ENCODE results near the gene FTH1.
"Not testable (repeated sequence)": the region's sequence is repeated elsewhere in the genome, so short reads cannot be mapped to it uniquely, and the experiment has no call there.

The FTH1 gene

DNA sequence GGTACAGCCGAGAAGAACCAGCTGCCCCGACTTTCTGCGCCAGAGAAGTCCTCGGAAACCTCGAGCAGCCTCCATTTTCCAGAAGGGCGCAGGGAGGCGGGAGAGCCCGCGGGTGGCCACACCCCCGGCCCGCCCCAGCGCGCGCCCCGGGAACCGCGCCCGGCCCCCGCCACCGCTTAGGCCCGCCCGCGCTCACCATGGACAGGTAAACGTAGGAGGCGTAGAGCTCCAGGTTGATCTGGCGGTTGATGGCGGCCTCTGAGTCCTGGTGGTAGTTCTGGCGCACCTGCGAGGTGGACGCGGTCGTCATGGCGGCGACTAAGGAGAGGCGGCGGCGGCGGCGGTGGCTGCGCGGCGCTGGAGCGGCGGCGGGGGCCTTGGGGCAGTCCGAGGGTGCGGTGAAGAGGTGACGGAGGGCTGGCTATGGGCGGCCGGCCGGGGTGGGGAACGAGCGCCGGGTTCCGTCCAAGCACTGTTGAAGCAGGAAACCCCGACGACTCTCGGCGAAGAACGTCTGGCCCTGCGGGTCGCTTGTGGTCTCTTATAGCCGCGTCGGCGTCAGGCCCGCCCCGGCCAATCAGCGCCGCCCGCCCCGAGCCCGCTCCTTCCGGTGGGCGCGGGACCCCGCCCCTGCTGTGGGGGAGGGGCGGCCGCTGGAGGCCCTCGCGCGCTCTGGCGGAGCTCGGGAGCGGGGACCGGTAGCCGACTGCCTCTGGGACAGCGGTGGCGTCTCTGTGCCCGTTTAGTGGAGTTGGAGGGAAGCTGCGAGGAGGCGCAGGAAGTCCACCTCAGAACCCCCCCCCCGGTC lies at the start of gene FTH1:
TSS of gene FTH1 (minus strand) at position 519 of the 808 bp plus-strand sequence. CDS start at position 310, 209 bp downstream.
- DNase-seq: peak; percentile 94 to 95

DNA sequence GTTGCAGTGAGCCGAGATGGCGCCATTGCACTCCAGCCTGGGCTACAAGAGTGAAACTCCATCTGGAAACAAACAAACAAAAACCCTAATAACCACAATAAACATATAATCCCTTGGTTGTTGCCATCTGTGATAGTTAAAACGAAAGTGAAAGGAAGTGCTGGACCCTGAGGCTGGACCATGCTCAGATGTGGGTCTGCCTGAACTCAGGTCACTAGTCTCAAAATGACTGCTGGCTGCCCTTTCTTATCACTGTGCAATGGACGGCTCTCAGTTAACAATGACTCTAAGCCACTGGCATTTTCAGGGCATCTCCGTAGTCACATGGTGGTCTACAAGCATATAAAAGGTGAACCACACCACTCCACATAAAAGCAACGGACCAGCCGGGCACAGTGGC lies 48.2 kb upstream of the FTH1 start:
- DNase-seq: no peak

DNA sequence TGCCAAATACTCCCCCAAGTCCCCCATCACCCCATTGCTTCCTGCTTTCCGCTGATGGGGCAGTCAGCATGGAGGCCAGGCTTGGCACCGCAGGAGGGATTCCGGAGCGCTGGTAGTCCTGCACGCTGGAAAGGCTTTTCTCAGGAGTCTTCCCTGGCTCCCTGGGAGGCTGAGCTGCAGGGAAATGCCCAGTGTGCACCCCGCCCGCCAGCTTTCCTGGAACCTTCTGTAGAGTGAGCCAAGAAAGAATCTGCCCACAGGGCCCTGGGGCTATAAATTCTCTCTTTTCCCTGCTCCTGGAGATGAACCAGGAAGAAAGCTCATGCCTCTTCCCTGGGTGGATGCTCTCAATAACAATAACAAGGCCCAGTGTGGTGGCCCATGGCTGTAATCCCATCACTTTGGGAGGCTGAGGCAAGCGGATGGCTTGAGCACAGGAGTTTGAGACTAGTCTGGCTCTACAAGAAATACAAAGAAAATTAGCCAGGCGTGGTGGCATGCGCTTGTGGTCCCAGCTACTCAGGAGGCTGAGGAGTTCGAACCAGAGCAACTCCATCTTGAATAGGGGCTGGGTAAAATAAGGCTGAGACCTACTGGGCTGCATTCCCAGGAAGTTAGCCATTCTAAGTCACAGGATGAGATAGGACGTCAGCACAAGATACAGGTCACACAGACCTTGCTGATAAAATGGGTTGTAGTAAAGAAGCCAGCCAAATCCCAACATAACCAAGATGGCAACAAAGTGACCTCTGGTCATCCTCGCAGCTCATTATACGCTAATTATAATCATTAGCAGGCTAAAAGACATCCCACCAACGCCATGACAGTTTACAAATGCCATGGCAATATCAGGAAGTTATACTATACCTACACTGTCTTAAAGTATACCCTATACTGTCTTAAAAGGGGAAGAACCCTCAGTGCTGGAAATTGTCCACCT lies 46.4 kb upstream of the FTH1 start:
- DNase-seq: no peak

DNA sequence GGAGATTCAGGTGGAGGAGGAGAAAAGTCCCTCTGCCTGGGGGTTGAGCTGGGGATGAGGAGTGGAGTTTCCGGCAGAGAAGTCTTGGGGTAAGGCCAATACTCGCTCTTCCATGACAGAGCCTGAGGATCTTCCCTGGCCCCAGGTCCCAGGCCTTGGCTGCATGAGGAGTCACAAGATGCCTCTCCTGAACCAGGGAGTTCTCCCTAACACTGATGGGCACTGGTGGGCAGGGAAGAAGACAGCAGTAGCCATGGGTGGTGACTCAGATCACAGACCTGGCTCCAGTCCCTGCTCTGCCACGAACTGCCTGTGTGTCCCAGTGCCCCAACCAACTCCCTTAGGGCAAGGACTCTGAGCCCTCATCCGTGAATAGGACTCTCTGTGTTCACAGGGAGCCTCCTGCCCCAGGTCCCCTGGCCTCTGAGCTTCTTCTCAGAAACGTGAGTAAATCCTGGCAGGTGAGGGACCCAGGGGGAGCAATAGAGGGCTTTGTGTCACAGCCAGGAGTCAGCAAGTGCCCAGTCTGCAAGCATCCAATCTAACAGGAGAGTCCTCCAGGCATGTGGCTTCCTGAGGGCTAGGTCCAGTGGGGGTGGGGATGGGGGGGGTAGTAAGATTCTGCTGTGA lies 45.5 kb upstream of the FTH1 start:
- DNase-seq: no peak

DNA sequence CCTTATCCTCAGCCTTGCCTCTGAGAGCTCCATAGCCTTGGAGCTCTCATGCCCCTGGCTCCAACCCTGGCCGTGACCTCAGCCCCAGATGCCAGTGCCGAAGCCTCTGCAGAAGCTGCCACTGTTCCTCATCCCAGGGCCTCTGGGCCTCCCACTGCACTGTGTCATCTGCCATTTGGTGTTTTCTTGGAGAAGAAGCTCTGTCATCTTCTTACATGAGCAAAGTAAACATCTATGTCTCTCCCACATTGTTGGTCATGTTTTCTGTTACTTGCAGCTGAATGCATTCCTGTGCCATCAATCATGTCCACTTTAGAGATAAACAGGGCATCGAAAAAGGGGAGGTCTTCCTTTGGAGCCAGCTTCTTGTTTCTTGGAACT lies 45.0 kb upstream of the FTH1 start:
- no peak for DNase-seq

DNA sequence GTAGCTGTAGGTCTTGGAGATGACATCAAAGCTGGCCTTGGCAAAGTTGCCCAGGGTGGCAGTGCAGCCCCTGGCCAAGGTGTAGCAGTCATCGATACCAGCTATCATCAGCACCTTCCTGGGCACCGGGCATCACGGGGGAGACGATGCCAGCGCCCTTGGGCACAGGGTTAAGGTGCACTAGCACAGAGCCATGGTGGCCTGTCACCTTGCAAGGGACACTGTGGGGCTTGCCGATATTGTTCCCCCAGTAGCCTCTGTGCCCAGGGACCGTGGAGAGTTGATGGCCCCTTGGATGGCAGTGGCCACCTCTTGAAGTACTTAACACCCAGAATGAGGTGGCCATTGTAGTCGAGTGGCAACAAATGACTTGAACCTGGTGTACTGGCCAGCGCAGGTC lies 44.4 kb upstream of the FTH1 start:
- DNase-seq: no peak

DNA sequence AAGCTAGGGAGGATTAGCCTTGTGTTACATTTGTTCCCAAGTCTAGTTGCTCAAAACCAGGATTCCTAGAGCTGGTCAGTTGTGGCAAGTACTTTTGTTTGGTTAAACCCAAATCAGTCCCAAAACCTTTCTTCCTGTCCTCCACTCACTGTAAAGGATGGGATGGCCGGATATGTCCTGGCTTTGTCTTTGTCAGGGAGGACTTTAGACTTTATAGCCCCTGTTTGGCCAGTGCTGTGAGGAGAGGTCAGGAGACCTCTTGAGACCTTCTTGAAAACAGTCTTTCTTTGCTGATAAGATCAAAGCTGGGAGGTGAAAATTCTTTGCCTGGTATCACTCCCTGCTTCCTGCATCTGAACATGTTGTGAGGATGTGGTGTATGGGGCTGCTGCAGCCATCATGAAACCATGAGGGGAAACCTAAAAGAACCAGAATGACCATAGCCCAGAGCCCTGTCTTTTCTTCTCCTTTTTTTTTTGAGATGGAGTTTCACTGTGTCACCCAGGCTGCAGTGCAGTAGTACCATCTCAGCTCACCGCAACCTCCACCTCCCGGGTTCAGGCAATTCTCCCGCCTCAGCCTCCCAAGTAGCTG lies 43.6 kb upstream of the FTH1 start:
- no peak for DNase-seq

DNA sequence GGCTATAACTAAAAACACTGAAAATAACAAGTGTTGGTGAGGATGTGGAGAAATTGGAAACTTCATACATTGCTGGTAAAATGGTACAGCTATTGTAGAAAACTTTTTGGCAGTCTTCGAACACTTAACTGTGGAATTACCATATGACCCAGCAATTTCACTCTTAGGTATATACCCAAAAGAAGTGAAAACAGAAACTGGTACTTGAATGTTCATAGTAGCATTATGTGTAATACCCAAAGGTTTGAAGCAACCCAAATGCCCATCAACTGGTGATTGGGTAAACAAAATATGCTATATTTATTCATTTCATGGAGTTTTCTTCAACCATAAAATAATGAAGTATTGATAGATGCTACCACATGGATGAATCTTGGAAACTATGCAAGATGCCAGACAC lies 40.8 kb upstream of the FTH1 start:
- no peak for DNase-seq

DNA sequence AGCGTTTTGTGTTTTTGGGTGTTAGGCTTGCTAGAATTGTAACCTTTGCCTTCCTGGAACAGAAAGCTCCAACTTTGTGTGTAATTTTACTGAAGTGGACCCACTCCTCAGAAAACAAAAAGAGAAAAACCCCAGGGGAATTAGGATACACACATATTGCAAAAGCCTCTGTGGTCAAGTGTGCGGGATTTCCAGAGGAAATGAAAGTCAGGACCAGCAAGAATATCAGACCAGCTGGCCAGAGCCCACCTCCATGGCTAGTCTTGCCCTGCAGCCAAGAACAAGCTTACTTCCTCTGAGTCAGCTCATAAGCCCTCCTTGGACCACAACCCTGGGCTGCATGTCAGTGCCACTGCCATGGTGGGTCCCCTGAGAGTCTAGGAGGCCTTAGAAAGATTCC lies 37.0 kb upstream of the FTH1 start:
- peak; percentile 11 to 49 for DNase-seq

DNA sequence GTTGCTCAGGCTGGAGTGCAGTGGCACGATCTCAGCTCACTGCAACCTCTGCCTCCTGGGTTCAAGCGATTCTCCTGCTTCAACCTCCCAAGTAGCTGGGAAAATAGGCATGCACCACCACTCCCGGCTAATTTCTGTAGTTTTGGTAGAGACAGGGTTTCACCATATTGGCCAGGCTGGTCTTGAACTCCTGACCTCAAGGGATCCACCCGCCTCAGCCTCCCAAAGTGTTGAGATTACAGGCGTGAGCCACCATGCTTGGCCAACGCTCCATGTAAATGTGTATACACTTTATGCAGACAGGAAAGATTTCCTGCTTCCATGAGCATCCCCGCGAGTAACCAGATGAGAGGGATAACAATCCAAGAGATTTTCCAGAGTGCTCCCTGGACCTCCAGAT lies 34.8 kb upstream of the FTH1 start:
- not testable (repeated sequence) for DNase-seq

DNA sequence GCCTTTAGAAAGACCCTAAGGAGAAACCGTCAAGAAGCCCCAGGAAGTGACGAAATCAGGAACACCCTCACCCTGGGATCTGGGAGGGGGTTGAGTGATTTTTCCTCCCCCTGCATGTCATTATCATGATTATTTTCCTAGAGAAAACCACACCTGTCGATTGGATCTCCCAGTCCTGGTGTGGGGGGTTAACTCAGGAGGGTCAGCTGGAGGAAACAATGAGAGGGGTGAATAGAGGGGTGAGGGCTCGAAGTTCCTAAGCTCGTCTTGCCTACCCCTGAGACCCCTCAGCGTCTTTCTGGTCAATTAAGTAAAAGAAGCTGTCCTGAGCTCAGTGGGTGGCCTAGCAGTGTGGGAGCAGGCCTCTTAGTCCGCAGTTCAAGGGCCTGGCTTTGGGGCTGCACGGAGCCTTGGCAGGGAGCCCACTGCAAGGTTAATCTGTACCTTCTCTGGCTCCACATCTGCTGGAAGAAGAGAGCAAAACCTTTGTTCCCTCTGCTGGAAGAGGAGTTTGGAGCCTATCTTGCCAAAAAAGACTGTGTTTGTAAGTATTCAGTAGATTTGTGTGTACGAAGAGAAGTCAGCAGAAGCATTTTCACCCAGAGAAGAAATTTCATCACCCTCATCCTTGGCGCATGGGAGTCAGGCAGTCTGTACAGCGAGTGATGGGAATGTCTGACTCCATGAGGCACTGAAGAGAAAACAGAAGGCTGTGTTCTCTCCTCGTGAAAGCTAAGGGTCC lies 34.2 kb upstream of the FTH1 start:
- no peak for DNase-seq

DNA sequence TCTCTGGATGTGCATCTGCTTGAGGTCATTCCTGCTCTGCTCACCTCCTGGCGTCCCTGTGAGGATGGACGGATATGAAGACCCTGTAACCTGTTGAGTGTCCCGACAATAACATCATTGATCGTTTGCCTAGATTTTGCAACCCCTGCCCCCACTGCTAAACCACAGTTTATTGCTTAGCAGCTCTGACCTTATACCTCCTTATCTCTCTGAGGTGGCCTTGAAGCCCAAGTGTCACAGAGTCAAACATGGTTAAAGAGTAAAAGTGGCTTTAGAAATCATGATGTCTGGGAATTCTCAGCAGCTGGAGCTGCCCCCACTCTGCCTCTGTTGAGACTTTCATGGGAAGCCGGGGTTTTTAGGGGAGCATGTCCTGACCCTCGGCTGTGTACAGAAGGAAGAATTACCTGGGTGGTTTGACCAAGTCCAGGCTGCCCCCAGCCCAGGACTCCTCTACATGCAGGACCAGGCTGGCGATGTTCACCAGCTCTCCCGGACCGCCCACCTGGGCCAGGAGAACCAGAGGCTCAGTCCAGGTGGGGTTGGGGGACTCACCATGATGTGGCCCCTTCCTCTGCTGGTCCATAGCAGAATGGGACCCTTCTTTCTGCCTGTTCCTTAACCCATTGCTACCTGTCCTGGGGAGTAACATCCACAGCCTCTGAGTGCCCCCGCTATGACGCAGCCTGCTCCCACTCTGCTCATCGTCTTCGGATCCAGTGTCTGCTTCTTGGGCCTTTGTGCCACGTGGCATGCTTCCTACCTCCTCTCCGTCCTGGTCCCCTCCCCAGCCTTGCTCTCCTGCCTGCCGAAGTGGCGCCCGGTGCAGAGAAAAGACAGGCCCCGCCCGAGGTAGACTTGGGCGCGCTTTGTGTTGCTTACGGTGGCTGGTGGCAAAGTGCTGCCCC lies 33.4 kb upstream of the FTH1 start:
- no peak for DNase-seq

DNA sequence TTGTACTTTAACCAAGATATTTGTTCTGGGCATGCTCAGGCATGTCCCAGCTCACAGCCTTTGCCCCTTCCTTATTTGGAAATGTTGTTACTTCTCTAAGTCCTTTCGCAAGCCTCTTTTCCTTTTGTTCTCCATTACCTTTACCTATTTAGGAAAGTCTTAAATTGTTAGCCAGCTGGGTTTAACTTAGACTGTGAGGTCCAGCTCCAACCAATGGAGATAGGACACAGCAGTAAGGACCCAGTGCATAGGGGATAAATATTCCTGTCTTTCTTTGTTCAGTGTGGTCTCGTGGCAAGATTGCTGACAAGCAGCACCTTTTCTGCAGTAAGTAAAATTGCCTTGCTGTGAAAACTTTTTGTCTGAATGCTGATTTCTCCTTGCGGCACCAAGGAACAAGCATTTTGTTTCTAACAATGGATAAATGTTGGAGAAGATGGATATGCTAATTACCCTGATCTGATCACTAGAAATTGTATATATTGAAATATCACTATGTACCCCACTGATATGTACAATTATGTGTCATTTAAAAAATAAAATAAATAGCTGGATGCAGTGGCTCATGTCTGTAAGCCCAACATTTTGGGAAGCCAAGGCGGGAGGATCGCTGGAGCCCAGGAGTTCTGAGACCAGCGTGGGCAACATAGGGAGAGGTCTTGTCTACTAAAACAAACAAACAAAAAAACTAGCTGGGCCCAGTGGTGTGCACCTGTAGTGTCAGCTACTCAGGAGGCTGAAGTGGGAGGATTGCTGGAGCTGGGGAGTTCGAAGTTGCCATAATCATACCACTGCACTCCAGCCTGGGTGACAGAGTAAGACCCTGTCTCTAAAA lies 31.9 kb upstream of the FTH1 start:
- no peak for DNase-seq

DNA sequence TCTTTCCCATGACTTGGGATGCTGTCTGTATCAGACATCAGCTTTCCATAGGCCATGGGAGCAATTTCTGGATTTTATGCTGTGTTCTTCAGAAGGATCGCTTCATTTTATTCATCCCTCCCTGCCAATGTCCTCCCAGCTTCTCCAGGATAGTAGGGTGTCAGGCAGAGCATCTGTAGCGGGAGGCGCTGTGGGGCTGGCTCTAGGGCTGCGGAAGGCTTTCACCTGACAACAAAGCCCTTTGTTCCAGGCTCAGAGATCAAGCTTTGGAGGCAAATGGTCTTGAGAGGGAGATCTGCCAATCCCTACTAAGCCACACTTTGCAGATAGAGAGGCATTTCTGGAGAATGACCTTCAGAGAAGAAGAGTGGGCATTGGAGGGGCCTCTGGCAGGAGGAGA lies 29.5 kb upstream of the FTH1 start:
- DNase-seq: no peak

DNA sequence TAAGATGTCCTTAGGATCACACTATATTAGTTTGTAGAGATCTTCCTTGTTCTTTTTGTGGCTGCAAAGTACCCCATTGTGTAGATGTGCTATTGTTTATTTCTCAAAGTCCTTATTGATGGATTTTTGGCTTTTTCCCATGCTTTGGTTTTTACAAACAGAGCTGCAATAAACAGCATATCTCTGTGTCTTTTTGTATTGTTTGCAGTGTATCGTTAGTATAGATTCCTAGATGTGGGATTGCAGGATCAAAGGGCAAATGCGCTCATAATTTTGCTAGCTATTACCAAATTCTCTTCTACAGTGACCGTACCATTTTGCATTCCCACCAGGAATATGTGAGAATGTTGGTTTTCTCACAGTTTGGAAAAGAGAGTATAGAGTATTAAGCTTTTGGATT lies 27.5 kb upstream of the FTH1 start:
- no peak for DNase-seq

DNA sequence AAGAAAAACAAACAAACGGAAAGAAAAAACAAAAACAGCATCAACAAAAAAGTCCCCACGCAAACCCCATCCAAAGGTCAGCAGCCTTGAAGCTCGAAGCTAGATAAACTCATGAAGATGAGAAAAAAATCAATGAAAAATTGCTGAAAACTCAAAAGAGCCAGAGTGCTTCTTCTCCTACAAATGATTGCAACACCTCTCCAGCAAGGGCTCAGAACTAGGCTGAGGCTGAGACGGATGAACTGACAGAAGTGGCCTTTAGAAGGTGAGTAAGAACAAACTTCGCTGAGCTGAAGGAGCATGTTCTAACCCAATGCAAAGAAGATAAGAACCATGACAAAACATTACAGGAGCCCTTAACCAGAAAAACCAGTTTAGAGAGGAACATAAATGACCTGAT lies 18.4 kb upstream of the FTH1 start:
- DNase-seq: no peak

DNA sequence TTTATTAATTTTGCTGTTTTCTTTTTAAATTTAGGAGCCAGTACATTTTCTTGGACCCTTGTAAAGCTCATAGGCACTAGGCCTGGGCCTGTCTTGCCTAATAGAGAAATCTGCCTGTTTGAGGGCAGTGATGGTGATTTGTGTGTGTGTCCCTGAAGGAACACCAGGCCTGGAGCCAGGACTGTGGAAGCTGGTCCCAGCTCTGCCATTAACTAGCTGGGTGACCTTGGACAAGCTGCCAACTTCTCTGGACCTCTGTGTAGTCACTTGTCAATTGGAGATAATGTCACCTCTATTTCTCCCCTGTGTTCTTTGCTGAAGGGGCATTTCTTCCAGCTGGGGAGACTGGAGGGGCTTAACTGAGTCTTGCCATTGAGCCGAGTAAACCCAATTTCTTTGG lies 16.0 kb upstream of the FTH1 start:
- DNase-seq: no peak

DNA sequence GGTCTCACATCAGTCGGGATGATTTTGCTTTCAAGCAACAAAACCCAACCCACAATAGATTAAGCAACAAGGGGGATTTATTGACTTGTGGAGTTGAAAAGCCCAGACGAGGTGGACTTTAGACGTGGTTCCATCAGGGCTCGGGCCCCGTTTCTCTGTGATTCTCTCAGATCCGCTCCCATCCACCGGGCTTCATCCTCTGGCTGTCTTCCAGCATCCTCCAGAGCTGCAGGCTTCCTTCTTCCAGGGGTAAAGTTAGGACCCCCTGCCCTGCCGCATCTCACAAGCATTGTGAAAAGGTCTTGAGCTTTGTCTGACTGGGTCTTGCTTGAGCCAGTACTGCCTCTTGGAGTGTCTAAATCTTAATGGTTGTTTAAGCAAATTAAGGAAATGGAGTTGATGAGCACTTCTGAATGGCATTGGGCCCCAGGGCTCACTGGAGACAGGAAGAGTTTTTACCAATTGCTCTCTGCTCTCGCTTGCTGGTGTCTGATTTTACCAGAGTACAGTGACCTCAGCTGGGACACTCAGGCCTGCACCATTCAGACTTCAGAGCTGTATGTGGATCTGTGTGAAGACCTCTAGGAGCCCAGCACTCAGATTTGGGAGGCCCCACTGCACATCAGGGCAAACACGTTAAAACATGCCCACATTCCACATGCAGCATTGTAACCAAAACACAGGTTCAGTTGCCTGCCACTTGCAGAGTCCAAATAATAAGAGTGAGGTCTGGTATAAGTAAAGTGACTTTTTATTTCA lies 13.5 kb upstream of the FTH1 start:
- DNase-seq: no peak

Data from CD4-positive, alpha-beta T cell treated with Interferon alpha-2 for 1 hour (primary cell).